T-cell (primary cell): ENCODE data around the gene SERPINI1. TPM values are rescaled to one million over a fixed set of nuclear protein-coding genes. Genes with fewer than 3 reads are reported as not detected.

Experiments
- ATAC-seq, 4 experiments: fragments of 200-7000 bp in 3 of 4; fragments of 150-1000 bp in 1 of 4; cut with Tn5 transposase; replicated peaks in 1 of 4; 1 replicate in 3 of 4; 2 replicates in 1 of 4; pipeline ENCODE4 v1.10.0; 2021; ENCODE audit warnings: moderate library complexity in 3 of 4, mild to moderate bottlenecking in 2 of 4, moderate number of reproducible peaks in 1 of 4
- CTCF ChIA-PET, 2 donors: fragments of 300-600 bp; sonication (Branson Sonifier 250); formaldehyde crosslinking; loops; one replicate each; lab custom pipeline; 2022; ENCODE audit warnings: antibody characterized with exemption in 2 of 2; lab: Charles Lee
- POLR2A ChIA-PET, 2 donors: fragments of 300-600 bp; sonication (Branson Sonifier 250); formaldehyde crosslinking; loops; one replicate each; lab custom pipeline; 2022; ENCODE audit warnings: antibody characterized with exemption in 2 of 2; lab: Charles Lee
- DNase-seq, 35 experiments: peaks; one replicate each; pipeline versions ENCODE4 v3.0.0 to v3.0.0-alpha.2; 2013 to 2023
- H3K27ac ChIP-seq: one replicate; pipeline ENCODE4 v1.5.1; 2013; ENCODE audit warnings: low read length
- H3K27me3 ChIP-seq, 2 experiments: replicated peaks in 1 of 2; 1 replicate in 1 of 2; 2 replicates in 1 of 2; pipeline versions ENCODE4 v1.6.1 to v1.7.0; 2013; ENCODE audit warnings: low read length in 1 of 2, mixed read lengths in 1 of 2; ENCODE audit not compliant: control insufficient read depth in 2 of 2, insufficient read depth in 2 of 2; ENCODE audit errors: extremely low read depth in 1 of 2
- H3K36me3 ChIP-seq, 2 donors: 1 replicate in 1 of 2; 2 replicates in 1 of 2; pipeline versions ENCODE4 v1.6.1 to v1.7.0; 2013; ENCODE audit warnings: low read length in 1 of 2; ENCODE audit not compliant: control insufficient read depth in 2 of 2, insufficient read depth in 1 of 2; ENCODE audit errors: extremely low read depth in 1 of 2
- H3K4me1 ChIP-seq, 2 experiments: 1 replicate in 1 of 2; 2 replicates in 1 of 2; pipeline versions ENCODE4 v1.6.1 to v1.7.0; 2013; ENCODE audit warnings: low read length in 2 of 2, mixed read lengths in 1 of 2; ENCODE audit not compliant: insufficient read depth in 2 of 2, control insufficient read depth in 1 of 2; ENCODE audit errors: extremely low read depth in 1 of 2
- H3K4me3 ChIP-seq, 2 donors: 1 replicate in 1 of 2; 2 replicates in 1 of 2; pipeline versions ENCODE4 v1.5.1 to v1.7.0; 2013; ENCODE audit warnings: mild to moderate bottlenecking in 2 of 2, low read length in 1 of 2, moderate library complexity in 1 of 2; ENCODE audit not compliant: control insufficient read depth in 1 of 2; ENCODE audit errors: extremely low read depth in 1 of 2
- H3K9me3 ChIP-seq: 2 replicates; pipeline ENCODE4 v1.7.0; 2013
- H3K27ac Mint-ChIP-seq, 2 donors: one replicate each; pipeline ENCODE4 v1.8.0; 2020 to 2021; ENCODE audit warnings: mild to moderate bottlenecking in 2 of 2, mixed read lengths in 2 of 2
- H3K27me3 Mint-ChIP-seq, 2 donors: one replicate each; pipeline ENCODE4 v1.8.0; 2021 to 2022; ENCODE audit warnings: mixed read lengths in 2 of 2
- H3K36me3 Mint-ChIP-seq: one replicate; pipeline ENCODE4 v1.8.0; 2021; ENCODE audit warnings: mixed read lengths
- H3K4me1 Mint-ChIP-seq, 3 donors: one replicate each; pipeline ENCODE4 v1.8.0; 2020 to 2022; ENCODE audit warnings: mixed read lengths in 3 of 3, mild to moderate bottlenecking in 1 of 3
- H3K4me3 Mint-ChIP-seq, 3 donors: one replicate each; pipeline ENCODE4 v1.8.0; 2020 to 2022; ENCODE audit warnings: mild to moderate bottlenecking in 3 of 3, mixed read lengths in 3 of 3, moderate library complexity in 3 of 3
- H3K9me3 Mint-ChIP-seq, 3 donors: one replicate each; pipeline ENCODE4 v1.8.0; 2020 to 2022; ENCODE audit warnings: mixed read lengths in 3 of 3
- WGBS: methylation state at CpG from one replicate; pipeline ENCODE4 v1.1.5; 2013; ENCODE audit warnings: missing lambda C conversion rate; ENCODE audit not compliant: insufficient coverage; 5-methylcytosine and 5-hydroxymethylcytosine counted together
- total RNA-seq, 35 experiments: library from RNA in 6 of 35; stranded (reverse) in 6 of 35; fragments of 120-200 nt in 1 of 35; gene quantifications; one replicate each; pipeline versions ENCODE4 v1.2.1 to v1.2.4 and lab custom pipeline; 2013 to 2026

Gene SERPINI1
- total RNA-seq, 5 donors from 2014 or later (not counting 1 experiment from before 2014, with no cell fraction given), result 2.8 to 4.1 (median 3.0) TPM

DNA sequence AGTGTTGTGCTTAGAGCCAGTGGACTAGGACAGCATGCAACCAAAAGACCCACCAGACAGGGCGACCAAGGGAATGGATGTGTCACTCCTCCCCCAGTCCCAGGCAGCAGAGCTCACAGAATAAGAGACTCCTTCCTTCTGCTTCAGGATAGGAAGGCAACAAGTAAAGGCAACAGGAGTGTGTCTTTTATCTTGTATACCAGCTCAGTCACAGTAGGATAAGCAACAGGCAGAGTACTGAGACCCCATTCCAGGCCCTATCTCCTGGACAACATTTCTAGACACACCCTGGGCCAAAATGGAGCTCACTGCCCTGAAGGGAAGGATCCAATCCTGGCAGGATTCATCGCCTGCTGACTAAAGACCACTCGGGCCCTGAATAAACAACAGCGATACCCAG is 25.8 kb upstream of the SERPINI1 start:
- no peaks in the 10 kb centered on the region for H3K4me1 ChIP-seq
- H3K9me3 Mint-ChIP-seq, result no peaks in the 10 kb centered on the region
- H3K4me3 ChIP-seq, result no peak overlapping the region
- no peak overlapping the region for H3K4me3 Mint-ChIP-seq
- ChIA-PET POLR2A (no interaction called here), CTCF (interaction anchor here in 1 of 2 donors (0.7 kb wide), 2 partner anchors 24 to 532 kb away, joined by 4 to 6 read pairs; no protein-coding TSS in a partner anchor)
- H3K27me3 Mint-ChIP-seq, result no peaks in the 10 kb centered on the region
- no peak overlapping the region for H3K27ac ChIP-seq
- H3K9me3 ChIP-seq, result no peaks in the 10 kb centered on the region
- H3K27me3 ChIP-seq, result no peaks in the 10 kb centered on the region
- ATAC-seq (no peak), DNase-seq (no peak)
- H3K36me3 Mint-ChIP-seq, result peaks cover 68% of the 10 kb centered on the region
- 87% methylated on average over 4 of the region's 4 CpGs for WGBS
- H3K4me1 Mint-ChIP-seq, result peaks cover 70 to 82% (median 77%) of the 10 kb centered on the region in 3 donors
- H3K36me3 ChIP-seq, result peaks cover 7 to 39% of the 10 kb centered on the region in 2 donors
- no peak overlapping the region for H3K27ac Mint-ChIP-seq

DNA sequence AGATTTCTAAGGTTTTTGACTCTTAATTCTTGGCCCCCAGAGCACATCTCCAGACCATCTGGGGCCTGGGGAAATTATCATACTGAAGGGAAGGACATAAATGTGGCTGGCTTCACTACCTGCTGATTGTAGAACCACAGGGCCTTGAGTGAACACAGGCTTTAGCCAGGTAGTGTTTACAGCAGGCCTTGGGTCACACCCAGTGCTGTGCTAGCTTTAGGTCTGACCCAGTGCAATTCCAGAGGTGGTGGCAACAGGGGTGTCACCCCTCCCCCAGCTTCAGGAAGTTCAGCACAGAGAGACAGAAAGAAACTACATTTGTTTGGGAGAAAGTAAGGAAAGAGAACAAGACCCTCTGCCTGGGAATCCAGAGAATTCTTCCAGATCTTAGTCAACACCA is 25.0 kb upstream of the SERPINI1 start:
- no peak for DNase-seq
- H3K27me3 ChIP-seq, result no peaks in the 10 kb centered on the region
- H3K36me3 Mint-ChIP-seq, result peaks cover 71% of the 10 kb centered on the region
- no peak overlapping the region for H3K4me3 ChIP-seq
- no peak overlapping the region for H3K27ac ChIP-seq
- H3K9me3 ChIP-seq, result no peaks in the 10 kb centered on the region
- no peaks in the 10 kb centered on the region for H3K9me3 Mint-ChIP-seq
- no peaks in the 10 kb centered on the region for H3K27me3 Mint-ChIP-seq
- POLR2A ChIA-PET, result no interaction called here
- peaks cover 7 to 43% of the 10 kb centered on the region in 2 donors for H3K36me3 ChIP-seq
- CTCF ChIA-PET, result interaction anchor here in 1 of 2 donors (0.7 kb wide), 1 partner anchor 531 kb away, joined by 6 read pairs; no protein-coding TSS in a partner anchor
- H3K4me3 Mint-ChIP-seq, result no peak overlapping the region
- H3K4me1 Mint-ChIP-seq, result peaks cover 78 to 88% (median 82%) of the 10 kb centered on the region in 3 donors
- ATAC-seq, result no peak
- H3K4me1 ChIP-seq, result no peaks in the 10 kb centered on the region
- peak overlapping the region in 1 of 2 donors; percentile 59 for H3K27ac Mint-ChIP-seq

DNA sequence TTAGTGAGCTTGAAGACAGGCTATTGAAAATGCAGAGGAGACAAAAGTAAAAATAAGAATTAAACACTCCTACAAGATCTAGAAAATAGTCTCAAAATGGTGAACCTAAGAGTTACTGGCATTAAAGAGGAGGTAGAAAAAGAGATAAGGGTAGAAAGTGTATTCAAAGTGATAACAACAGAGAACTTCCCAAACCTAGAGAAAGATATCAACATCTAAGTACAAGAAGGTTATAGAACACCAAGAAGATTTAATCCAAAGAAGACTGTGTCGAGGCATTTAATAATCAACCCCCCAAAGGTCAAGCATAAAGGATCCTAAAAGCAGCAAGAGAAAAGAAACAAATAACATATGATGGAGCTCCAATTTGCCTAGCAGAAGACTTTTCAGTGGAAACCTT is 24.1 kb upstream of the SERPINI1 start:
- Mint-ChIP-seq H3K9me3 (no peaks in the 10 kb centered on the region), H3K36me3 (peaks cover 70% of the 10 kb centered on the region), H3K4me3 (no peak overlapping the region), H3K4me1 (peaks cover 81 to 87% (median 85%) of the 10 kb centered on the region in 3 donors), H3K27me3 (no peaks in the 10 kb centered on the region), H3K27ac (no peak overlapping the region)
- Histone ChIP-seq H3K4me1 (no peaks in the 10 kb centered on the region), H3K27ac (no peak overlapping the region), H3K4me3 (no peak overlapping the region), H3K9me3 (no peaks in the 10 kb centered on the region), H3K36me3 (peaks cover 7 to 45% of the 10 kb centered on the region in 2 donors), H3K27me3 (no peaks in the 10 kb centered on the region)
- ChIA-PET CTCF (no interaction called here), POLR2A (interaction anchor here in 1 of 2 donors (0.5 kb wide), 1 partner anchor 251 kb away, joined by 5 read pairs; no protein-coding TSS in a partner anchor)
- no CpG with 5 or more reads among the region's 1 CpG for WGBS
- ATAC-seq (no peak), DNase-seq (no peak)

DNA sequence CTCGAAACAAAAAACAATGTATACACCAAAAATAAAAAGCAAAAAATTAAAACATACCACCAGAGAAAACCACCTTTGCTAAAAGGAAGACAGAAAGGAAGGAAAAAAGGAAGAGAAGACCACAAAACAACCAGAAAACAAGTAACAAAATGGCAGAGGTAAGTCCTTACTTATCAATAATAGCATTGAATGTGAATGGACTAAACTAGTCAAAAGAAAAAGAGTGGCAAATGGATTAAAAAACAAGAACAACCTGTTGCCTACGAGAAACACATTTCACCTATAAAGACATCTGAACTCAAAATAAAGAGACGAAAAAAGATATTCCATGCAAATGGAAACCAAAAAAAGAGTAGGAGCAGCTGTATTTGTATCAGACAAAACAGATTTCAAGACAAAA is 23.1 kb upstream of the SERPINI1 start:
- Mint-ChIP-seq H3K9me3 (no peaks in the 10 kb centered on the region), H3K27ac (peak overlapping the region in 1 of 2 donors; percentile 29), H3K36me3 (peaks cover 70% of the 10 kb centered on the region), H3K4me1 (peaks cover 78 to 85% (median 78%) of the 10 kb centered on the region in 3 donors), H3K4me3 (no peak overlapping the region), H3K27me3 (no peaks in the 10 kb centered on the region)
- Histone ChIP-seq H3K4me1 (no peaks in the 10 kb centered on the region), H3K27ac (no peak overlapping the region), H3K9me3 (no peaks in the 10 kb centered on the region), H3K4me3 (no peak overlapping the region), H3K27me3 (no peaks in the 10 kb centered on the region), H3K36me3 (peaks cover 7 to 40% of the 10 kb centered on the region in 2 donors)
- WGBS, result no CpG with 5 or more reads among the region's 3 CpGs
- DNase-seq (no peak), ATAC-seq (no peak)
- CTCF ChIA-PET, result no interaction called here
- POLR2A ChIA-PET, result no interaction called here

DNA sequence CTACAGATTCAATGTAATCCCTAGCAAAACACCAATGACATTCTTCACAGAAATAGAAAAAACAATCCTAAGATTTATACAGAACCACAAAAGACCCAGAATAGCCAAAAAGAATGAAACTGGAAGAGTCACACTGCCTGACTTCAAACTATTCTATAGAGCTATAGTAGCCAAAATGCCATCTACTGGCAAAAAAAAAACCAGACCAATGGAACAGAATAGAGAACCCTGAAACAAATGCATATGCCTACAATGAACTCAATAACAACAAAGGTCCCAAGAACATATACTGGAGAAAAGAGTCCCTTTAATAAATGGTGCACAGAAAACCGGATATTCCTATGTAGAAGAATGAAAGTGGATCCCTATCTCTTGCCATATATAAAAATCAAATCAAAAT is 20.6 kb upstream of the SERPINI1 start:
- no peak overlapping the region for H3K27ac Mint-ChIP-seq
- peaks cover 5 to 46% of the 10 kb centered on the region in 2 donors for H3K36me3 ChIP-seq
- ChIA-PET CTCF (no interaction called here), POLR2A (no interaction called here)
- peaks cover 68 to 80% (median 77%) of the 10 kb centered on the region in 3 donors for H3K4me1 Mint-ChIP-seq
- no peaks in the 10 kb centered on the region for H3K4me1 ChIP-seq
- H3K4me3 Mint-ChIP-seq, result no peak overlapping the region
- no peaks in the 10 kb centered on the region for H3K9me3 ChIP-seq
- no peak overlapping the region for H3K27ac ChIP-seq
- ATAC-seq, result no peak
- H3K9me3 Mint-ChIP-seq, result no peaks in the 10 kb centered on the region
- DNase-seq, result no peak
- no peak overlapping the region for H3K4me3 ChIP-seq
- H3K36me3 Mint-ChIP-seq, result peaks cover 71% of the 10 kb centered on the region
- no peaks in the 10 kb centered on the region for H3K27me3 ChIP-seq
- no CpG with 5 or more reads among the region's 1 CpG for WGBS
- no peaks in the 10 kb centered on the region for H3K27me3 Mint-ChIP-seq

DNA sequence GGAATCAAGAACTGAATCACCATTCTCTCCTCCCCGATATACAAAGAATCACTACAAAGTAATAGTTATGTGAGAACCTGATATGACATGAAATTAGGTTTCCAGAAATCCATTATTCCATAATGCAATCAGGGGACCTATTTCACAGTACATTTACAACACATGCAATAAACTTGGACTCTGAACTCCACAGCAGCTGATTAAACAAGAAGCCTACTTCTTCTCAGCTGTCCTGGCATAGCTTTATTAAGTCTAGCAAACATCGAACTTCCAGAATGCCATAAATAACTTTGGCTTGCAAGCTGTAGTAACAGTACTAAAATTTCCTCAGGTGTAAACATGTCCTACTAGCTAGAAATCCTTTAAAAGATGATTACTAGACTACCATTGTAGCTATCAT is 18.6 kb upstream of the SERPINI1 start:
- WGBS, result no CpG with 5 or more reads among the region's 2 CpGs

More for the DNA sequence above, 18.6 kb upstream of the SERPINI1 start:
- no peaks in the 10 kb centered on the region for H3K27me3 Mint-ChIP-seq
- no peak overlapping the region for H3K27ac ChIP-seq
- H3K4me3 Mint-ChIP-seq, result no peak overlapping the region
- no peaks in the 10 kb centered on the region for H3K9me3 ChIP-seq
- no peak overlapping the region for H3K27ac Mint-ChIP-seq
- H3K36me3 ChIP-seq, result peaks cover 0 to 33% of the 10 kb centered on the region in 2 donors
- H3K4me3 ChIP-seq, result no peak overlapping the region
- DNase-seq, result no peak
- ChIA-PET CTCF (no interaction called here), POLR2A (no interaction called here)
- H3K27me3 ChIP-seq, result no peaks in the 10 kb centered on the region
- peaks cover 0 to 2% of the 10 kb centered on the region in 2 experiments for H3K4me1 ChIP-seq
- H3K9me3 Mint-ChIP-seq, result no peaks in the 10 kb centered on the region
- peaks cover 63% of the 10 kb centered on the region for H3K36me3 Mint-ChIP-seq
- ATAC-seq, result no peak
- peaks cover 66 to 73% (median 71%) of the 10 kb centered on the region in 3 donors for H3K4me1 Mint-ChIP-seq
